RWPE1 (cell line): ENCODE measurements around the gene SCNN1B.

Source experiments
- CTCF ChIA-PET: fragments of 350-600 bp; sonication (Branson Sonifier 250); formaldehyde crosslinking; extraction: SDS; loops from one replicate; lab custom pipeline; 2021; lab: Yijun Ruan, JAX
- POLR2A ChIA-PET: fragments of 400-600 bp; formaldehyde crosslinking; extraction: SDS; loops from one replicate; lab custom pipeline; 2020; ENCODE audit warnings: antibody characterized with exemption; ENCODE audit not compliant: low non-redundant PET; lab: Yijun Ruan, JAX
- DNase-seq: peaks from one replicate; pipeline ENCODE4 v3.0.0; 2012; ENCODE audit warnings: low spot score
- H3K27ac ChIP-seq: fragments of 450-650 bp; 2 replicates; pipeline ENCODE4 v1.5.1; 2017
- TF ChIP-seq, protein P1 (sequence below): fragments of 450-650 bp; conservative IDR thresholded peaks from 2 replicates; pipeline ENCODE4 v1.5.1; 2017; ENCODE audit warnings: low read depth, mild to moderate bottlenecking

The SCNN1B gene

DNA sequence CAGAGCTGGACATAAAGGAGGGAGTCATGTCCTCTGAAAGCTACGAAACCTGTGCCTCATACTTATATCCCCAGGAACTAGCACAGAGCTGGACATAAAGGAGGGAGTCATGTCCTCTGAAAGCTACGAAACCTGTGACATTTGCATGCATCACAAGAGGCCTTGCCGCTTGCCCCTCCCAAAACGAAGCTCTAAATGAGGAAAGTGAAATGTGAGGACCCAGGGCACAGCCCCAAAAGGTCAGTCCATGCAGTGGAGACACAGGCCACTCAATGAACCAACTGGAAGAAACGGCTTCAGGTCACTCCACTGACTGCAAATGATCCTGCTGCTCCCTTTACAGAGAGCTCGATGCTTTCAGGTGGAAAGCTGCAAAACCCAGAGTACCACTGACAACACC lies 112.6 kb downstream of the SCNN1B start:
- TF ChIP-seq, protein P1, sequence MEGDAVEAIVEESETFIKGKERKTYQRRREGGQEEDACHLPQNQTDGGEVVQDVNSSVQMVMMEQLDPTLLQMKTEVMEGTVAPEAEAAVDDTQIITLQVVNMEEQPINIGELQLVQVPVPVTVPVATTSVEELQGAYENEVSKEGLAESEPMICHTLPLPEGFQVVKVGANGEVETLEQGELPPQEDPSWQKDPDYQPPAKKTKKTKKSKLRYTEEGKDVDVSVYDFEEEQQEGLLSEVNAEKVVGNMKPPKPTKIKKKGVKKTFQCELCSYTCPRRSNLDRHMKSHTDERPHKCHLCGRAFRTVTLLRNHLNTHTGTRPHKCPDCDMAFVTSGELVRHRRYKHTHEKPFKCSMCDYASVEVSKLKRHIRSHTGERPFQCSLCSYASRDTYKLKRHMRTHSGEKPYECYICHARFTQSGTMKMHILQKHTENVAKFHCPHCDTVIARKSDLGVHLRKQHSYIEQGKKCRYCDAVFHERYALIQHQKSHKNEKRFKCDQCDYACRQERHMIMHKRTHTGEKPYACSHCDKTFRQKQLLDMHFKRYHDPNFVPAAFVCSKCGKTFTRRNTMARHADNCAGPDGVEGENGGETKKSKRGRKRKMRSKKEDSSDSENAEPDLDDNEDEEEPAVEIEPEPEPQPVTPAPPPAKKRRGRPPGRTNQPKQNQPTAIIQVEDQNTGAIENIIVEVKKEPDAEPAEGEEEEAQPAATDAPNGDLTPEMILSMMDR: no peak
- CTCF ChIA-PET: interaction anchor here (0.6 kb wide), 2 partner anchors 8 to 102 kb away, joined by 5 to 6 read pairs; no protein-coding TSS in a partner anchor
- no peak overlapping the region for H3K27ac ChIP-seq
- no peak for DNase-seq
- POLR2A ChIA-PET: no interaction called here

DNA sequence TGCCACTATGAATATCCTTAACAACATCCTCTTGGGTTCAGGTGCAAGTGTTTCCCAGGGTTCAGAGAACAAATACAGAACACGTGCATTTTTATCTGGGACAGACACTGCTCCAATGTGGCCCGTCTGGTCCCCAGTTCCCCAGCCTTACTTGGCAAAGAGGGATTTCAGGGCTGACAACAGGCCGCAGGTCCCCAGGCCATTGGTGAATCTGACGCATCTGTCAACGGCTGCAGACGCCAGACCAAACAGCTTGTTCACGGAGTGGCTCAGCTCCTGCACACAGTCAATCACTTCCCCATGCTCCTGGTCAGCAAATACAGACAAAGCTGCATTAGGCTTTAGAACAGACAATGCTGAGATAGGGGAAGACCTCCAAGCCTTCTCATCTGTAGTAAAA lies 114.7 kb downstream of the SCNN1B start:
- TF ChIP-seq, protein P1: no peak
- ChIA-PET POLR2A (no interaction called here), CTCF (no interaction called here)
- no peak overlapping the region for H3K27ac ChIP-seq
- DNase-seq: no peak

DNA sequence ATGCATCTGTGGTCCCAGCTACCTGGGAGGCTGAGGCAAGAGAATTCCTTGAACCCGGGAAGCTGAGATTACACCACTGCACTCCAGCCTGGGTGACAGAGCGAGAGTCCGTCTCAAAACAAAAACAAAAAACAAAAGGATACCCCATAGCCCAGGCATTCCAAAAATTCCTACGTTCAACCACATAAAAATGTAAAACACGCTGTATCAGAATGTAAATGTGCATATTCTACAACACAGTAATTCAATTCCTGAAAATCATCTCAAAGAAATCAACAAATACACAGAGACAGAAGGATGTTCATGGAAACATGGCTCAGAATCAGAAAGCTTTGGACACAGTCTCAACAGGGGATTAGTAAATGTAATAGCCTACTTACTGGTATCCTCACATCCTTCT lies 117.9 kb downstream of the SCNN1B start:
- TF ChIP-seq, protein P1: no peak
- H3K27ac ChIP-seq: no peak overlapping the region
- CTCF ChIA-PET: interaction anchor here (0.7 kb wide), 1 partner anchor 16 kb away, joined by 3 read pairs; no protein-coding TSS in a partner anchor
- POLR2A ChIA-PET: no interaction called here
- no peak for DNase-seq

DNA sequence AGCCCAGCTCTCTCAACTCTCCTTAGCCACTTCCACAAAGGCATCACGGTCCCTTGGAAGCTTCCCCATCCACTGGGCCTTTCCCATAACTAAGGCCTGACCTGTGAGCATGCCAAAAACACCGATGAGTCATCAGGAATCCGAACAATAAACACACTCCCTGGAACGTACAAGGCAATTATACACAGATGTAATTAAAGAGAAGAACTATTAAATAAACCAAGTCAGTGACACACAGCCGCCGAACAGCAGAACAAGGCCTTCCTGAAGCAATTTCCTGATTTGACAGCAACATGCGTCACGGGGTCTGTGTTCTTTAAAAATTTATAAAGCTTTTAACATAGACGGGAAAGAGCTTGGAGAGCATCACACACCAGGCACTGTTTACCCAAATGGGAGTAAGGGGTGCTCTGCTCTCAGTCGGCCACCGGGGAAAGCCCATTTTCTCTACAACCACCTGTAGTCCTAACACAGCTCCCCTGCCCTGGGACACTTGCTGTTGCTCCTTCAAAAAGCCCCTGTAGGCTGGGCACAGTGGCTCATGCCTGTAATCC lies 121.5 kb downstream of the SCNN1B start:
- peak overlapping the region; percentile 100 for H3K27ac ChIP-seq
- CTCF ChIA-PET: interaction anchor here (0.6 kb wide), 1 partner anchor 9 kb away, joined by 5 read pairs; no protein-coding TSS in a partner anchor
- peak; percentile 91 for DNase-seq
- TF ChIP-seq, protein P1: no peak
- POLR2A ChIA-PET: no interaction called here

DNA sequence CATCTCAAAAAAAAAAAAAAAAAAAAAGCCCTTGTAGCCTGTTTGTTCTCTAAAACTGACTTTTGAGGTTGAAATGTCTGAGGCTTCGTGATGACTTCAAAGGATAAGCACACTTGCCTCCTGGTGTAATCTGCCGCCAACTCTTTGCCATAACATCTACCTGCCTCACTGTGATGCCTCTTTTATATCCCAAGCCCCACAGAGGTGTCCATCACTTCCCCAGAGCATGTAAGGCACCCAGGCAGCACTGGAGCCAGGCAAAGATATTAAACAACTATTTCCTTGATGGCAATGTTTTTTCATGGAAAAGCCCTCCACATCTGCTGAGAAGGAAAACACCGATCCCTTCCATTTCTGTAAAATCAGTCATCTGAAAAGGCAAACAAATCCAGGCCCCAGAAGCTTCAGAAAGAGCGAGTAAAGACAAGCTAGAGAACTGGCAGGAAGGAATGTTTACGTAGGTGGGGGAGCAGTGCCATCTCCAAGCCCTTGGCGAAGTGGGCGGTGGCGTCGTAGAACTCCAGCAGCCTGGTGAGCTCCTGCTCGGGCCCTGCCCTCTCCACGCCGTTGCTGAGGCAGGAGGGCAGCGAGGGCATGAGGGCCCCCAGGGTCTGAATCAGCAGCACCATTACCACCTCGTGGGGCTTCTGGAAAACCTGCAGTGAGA lies 122.3 kb downstream of the SCNN1B start:
- peak; percentile 80 for DNase-seq
- peak overlapping the region; percentile 100 for H3K27ac ChIP-seq
- TF ChIP-seq, protein P1: no peak
- ChIA-PET POLR2A (no interaction called here), CTCF (no interaction called here)

DNA sequence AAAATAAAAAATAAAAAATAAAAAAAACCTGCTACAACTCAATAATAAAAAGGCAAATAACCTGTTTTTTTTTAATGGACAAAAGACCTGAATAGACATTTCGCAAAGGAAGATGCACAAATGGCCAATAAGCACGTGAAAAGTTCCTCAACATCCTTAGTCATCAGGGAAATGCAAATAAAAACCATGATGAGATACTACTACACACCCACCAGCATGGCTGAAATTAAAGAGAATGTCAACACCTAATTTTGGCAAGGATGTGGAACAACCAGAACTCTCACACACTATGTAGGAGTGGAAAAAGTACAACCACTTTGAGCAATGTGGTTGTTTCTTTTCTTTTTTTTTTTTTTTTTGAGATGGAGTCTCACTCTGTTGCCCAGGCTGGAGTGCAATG lies 126.2 kb downstream of the SCNN1B start:
- TF ChIP-seq, protein P1: no peak
- ChIA-PET POLR2A (no interaction called here), CTCF (interaction anchor here (0.6 kb wide), 1 partner anchor 657 kb away, joined by 4 read pairs; no protein-coding TSS in a partner anchor)
- peak overlapping the region; percentile 65 for H3K27ac ChIP-seq
- no peak for DNase-seq
